Prostate gland (tissue), 2 donors: Measurements from ENCODE around the gene NDST4. TPM values are rescaled to one million over a fixed set of nuclear protein-coding genes. Genes with fewer than 3 reads are reported as not detected.

Experiments used
- DNase-seq: peaks from one replicate; pipeline ENCODE4 v3.0.0-alpha.2; 2019; ENCODE audit warnings: low spot score
- H3K27ac ChIP-seq, 2 donors: fragments of 200-600 bp; sonication (generic); 2 replicates each; pipeline ENCODE4 v1.5.1; 2017 to 2019
- H3K27me3 ChIP-seq: fragments of 200-600 bp; sonication (generic); replicated peaks from 2 replicates; pipeline ENCODE4 v1.5.1; 2019; ENCODE audit not compliant: insufficient read depth
- H3K36me3 ChIP-seq, 2 donors: fragments of 200-600 bp; sonication (generic); 1 replicate in 1 of 2; 2 replicates in 1 of 2; pipeline versions ENCODE4 v1.5.1 to v1.8.1; 2017 to 2019
- H3K4me1 ChIP-seq: fragments of 200-600 bp; sonication (generic); replicated peaks from 2 replicates; pipeline ENCODE4 v1.5.1; 2019
- H3K4me3 ChIP-seq, 2 donors: fragments of 200-600 bp; sonication (generic); 2 replicates each; pipeline ENCODE4 v1.5.1; 2017 to 2019
- H3K9me3 ChIP-seq: fragments of 200-600 bp; sonication (generic); 2 replicates; pipeline ENCODE4 v1.5.1; 2017
- POLR2A ChIP-seq: fragments of 450-650 bp; IDR thresholded peaks from one replicate; pipeline ENCODE4 v1.6.1; 2016; ENCODE audit warnings: antibody characterized with exemption, mild to moderate bottlenecking
- POLR2AphosphoS5 ChIP-seq: sonication (generic); formaldehyde crosslinking; IDR thresholded peaks from one replicate; pipeline ENCODE4 v1.6.1; 2017; ENCODE audit warnings: antibody characterized with exemption
- WGBS: methylation state at CpG from one replicate; pipeline ENCODE4 v1.1.5; 2018; 5-methylcytosine and 5-hydroxymethylcytosine counted together
- intact Hi-C: fragments of 100-400 bp; cut with DNase I; formaldehyde crosslinking; loops from one replicate; pipeline ENCODE4 v1.14.2; 2022
- total RNA-seq, 2 donors: library from RNA; depleted of rRNA; stranded (reverse); fragments of >200 nt; gene quantifications; one replicate each; pipeline ENCODE4 v1.1.0, GENCODE V29; 2016
- TF ChIP-seq, protein P1 (sequence below), 4 experiments: fragments of 200-600 bp in 2 of 4; fragments of 450-650 bp in 2 of 4; sonication (generic) in 2 of 4; IDR thresholded peaks; 1 replicate in 3 of 4; 2 replicates in 1 of 4; pipeline ENCODE4 v1.5.1; 2016 to 2019; ENCODE audit warnings: antibody characterized with exemption in 4 of 4, mild to moderate bottlenecking in 2 of 4, moderate library complexity in 2 of 4

Gene NDST4
- total RNA-seq, 2 donors from 2014 or later: 0.14 to 1.8 TPM

DNA sequence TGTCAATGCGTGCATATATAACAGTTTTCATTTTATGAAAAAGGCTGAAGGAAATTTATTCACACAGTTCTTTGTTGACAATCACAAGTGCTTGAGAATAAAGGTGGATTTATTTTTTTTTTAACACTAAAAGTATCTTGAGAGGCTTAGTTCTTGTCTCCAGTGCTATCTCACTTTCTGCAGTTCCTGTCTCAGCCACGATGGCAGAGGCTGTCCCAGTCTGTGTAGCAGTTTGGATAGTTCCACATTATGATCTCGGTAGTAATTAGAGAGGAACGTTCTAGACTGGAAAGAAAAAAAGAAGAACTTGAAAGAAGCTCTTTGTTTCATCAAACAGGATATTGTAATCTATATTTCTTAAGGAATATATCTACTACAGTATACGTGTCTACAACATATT, 285.8 kb downstream of the NDST4 start:
- TF ChIP-seq, protein P1, sequence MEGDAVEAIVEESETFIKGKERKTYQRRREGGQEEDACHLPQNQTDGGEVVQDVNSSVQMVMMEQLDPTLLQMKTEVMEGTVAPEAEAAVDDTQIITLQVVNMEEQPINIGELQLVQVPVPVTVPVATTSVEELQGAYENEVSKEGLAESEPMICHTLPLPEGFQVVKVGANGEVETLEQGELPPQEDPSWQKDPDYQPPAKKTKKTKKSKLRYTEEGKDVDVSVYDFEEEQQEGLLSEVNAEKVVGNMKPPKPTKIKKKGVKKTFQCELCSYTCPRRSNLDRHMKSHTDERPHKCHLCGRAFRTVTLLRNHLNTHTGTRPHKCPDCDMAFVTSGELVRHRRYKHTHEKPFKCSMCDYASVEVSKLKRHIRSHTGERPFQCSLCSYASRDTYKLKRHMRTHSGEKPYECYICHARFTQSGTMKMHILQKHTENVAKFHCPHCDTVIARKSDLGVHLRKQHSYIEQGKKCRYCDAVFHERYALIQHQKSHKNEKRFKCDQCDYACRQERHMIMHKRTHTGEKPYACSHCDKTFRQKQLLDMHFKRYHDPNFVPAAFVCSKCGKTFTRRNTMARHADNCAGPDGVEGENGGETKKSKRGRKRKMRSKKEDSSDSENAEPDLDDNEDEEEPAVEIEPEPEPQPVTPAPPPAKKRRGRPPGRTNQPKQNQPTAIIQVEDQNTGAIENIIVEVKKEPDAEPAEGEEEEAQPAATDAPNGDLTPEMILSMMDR (IDR thresholded peaks at IDR 0.05): no peak
- no peak for TF ChIP-seq POLR2A
- no peak for TF ChIP-seq POLR2AphosphoS5
- Histone ChIP-seq H3K9me3 (no peaks in the 10 kb centered on the region), H3K27me3 (no peaks in the 10 kb centered on the region), H3K4me1 (no peaks in the 10 kb centered on the region), H3K27ac (no peak overlapping the region), H3K4me3 (no peak overlapping the region), H3K36me3 (no peaks in the 10 kb centered on the region)
- no peak for DNase-seq
- WGBS: 67% methylated on average over 5 of the region's 5 CpGs
- intact Hi-C loops: no loop called here

GRCh38 chr4:114815760-114816159, 297.7 kb downstream of the NDST4 start:
- no peak overlapping the region for H3K4me3 ChIP-seq
- H3K36me3 ChIP-seq: no peaks in the 10 kb centered on the region
- TF ChIP-seq POLR2AphosphoS5: no peak
- no peak for TF ChIP-seq POLR2A
- TF ChIP-seq, protein P1 (IDR thresholded peaks at IDR 0.05): no peak
- intact Hi-C loops: no loop called here
- WGBS: 93% methylated on average over 1 of the region's 1 CpG
- DNase-seq: no peak
- H3K27ac ChIP-seq: no peak overlapping the region
- no peaks in the 10 kb centered on the region for H3K4me1 ChIP-seq
- H3K27me3 ChIP-seq: no peaks in the 10 kb centered on the region
- H3K9me3 ChIP-seq: no peaks in the 10 kb centered on the region

DNA sequence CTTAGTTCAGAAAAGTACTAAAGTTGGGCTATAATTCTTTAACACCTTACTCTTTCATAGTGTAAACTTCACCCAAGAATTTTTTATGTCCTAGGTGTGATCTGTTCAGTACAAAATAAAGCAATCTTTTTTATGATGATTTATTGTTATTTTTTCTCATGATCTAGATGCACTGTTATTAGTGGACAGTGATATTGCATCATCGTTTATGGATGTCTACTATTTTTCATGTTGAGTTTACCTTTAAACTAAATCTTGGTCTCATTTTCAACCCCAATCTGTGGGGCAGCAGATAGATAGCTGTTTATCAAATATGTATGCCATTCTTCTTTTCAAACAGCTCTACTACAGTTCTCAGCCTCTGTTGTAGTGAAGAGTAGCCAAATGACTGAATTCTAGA, 299.5 kb downstream of the NDST4 start:
- no peaks in the 10 kb centered on the region for H3K27me3 ChIP-seq
- H3K9me3 ChIP-seq: no peaks in the 10 kb centered on the region
- WGBS: 96% methylated on average over 1 of the region's 1 CpG
- DNase-seq: no peak
- TF ChIP-seq, protein P1 (IDR thresholded peaks at IDR 0.05): no peak
- TF ChIP-seq POLR2A (no peak), POLR2AphosphoS5 (no peak)
- H3K4me3 ChIP-seq: no peak overlapping the region
- H3K36me3 ChIP-seq: no peaks in the 10 kb centered on the region
- intact Hi-C loops: no loop called here
- H3K27ac ChIP-seq: no peak overlapping the region
- H3K4me1 ChIP-seq: no peaks in the 10 kb centered on the region

- no peak overlapping the region for H3K27ac ChIP-seq
- no peaks in the 10 kb centered on the region for H3K27me3 ChIP-seq
- H3K4me1 ChIP-seq: no peaks in the 10 kb centered on the region
- H3K4me3 ChIP-seq: no peak overlapping the region
- no peaks in the 10 kb centered on the region for H3K9me3 ChIP-seq
- intact Hi-C loops: no loop called here
- DNase-seq: no peak
- 26% methylated on average over 4 of the region's 4 CpGs for WGBS
- H3K36me3 ChIP-seq: no peaks in the 10 kb centered on the region
- no peak for TF ChIP-seq POLR2AphosphoS5
- TF ChIP-seq POLR2A: no peak
- TF ChIP-seq, protein P1 (IDR thresholded peaks at IDR 0.05): no peak
Measured at GRCh38 chr4:114811564-114812301, 301.7 kb downstream of the NDST4 start.

- Histone ChIP-seq H3K4me1 (no peaks in the 10 kb centered on the region), H3K4me3 (no peak overlapping the region), H3K27ac (no peak overlapping the region), H3K36me3 (no peaks in the 10 kb centered on the region), H3K27me3 (no peaks in the 10 kb centered on the region), H3K9me3 (no peaks in the 10 kb centered on the region)
- 60% methylated on average over 14 of the region's 14 CpGs for WGBS
- TF ChIP-seq, protein P1 (IDR thresholded peaks at IDR 0.05): no peak
- TF ChIP-seq POLR2AphosphoS5: no peak
- TF ChIP-seq POLR2A: no peak
- intact Hi-C loops: no loop called here
- no peak for DNase-seq
Measured at GRCh38 chr4:114807759-114808404, 305.5 kb downstream of the NDST4 start.
